Umbilical cord (tissue), 2 donors: ENCODE data around the gene ZFYVE27. TPM values are rescaled to one million over a fixed set of nuclear protein-coding genes. Genes with fewer than 3 reads are reported as not detected.

Experiments
- DNase-seq: peaks from one replicate; pipeline ENCODE4 v3.0.0-alpha.2; 2015; ENCODE audit warnings: low spot score
- total RNA-seq: library from RNA; depleted of rRNA; stranded (reverse); fragments of >200 nt; gene quantifications from one replicate; pipeline ENCODE4 v1.2.3, GENCODE V29; 2014; ENCODE audit warnings: low replicate concordance; ENCODE audit not compliant: insufficient read depth

Gene ZFYVE27
- total RNA-seq, 1 donor from 2014 or later = 11.6 TPM

GRCh38 chr10:97768322-97769315 is 31.7 kb downstream of the ZFYVE27 start:
- DNase-seq = no peak

- DNase-seq = no peak
These were observed 33.3 kb downstream of the ZFYVE27 start for GRCh38 chr10:97770255-97770654.

DNA sequence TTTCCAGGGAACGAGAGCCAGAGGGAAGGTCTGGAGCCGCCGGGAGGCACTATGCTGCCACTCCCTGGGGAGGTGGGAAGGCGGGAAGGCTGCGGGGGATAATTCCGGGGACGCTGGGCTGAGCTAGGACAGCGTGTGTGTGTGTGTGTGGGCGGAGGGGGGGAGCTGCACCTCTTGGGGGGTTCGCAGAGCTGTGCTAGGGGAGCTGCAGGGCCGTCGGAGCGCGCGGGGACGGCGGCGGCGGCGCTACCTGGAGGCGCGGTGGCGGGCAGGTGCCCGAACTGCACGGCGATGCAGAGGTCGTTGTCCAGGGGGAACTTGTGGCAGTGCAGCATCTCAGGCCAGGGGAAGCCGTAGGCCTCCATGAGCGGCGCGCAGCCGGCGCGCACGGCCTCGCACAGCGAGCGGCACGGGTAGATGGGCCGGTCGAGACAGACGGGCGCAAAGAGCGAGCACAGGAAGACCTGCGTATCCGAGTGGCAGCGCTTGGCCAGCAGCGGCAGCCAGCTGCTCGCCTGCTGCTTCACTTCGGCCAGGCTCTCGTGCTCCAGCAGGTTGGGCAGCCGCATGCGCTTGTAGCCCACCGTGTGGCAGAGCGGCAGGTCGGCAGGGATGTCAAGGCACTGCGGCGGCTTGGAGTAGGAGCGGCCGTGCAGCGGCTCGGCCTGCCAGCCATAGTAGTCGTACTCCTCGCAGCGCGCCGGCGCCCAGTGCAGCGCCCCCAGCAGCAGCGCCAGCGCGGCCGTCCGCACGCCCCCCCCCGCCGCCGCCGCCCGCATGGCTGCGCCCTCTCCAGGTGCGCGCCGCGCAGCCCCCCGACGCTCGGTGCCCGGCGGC is 34.3 kb downstream of the ZFYVE27 start:
- DNase-seq = no peak

DNA sequence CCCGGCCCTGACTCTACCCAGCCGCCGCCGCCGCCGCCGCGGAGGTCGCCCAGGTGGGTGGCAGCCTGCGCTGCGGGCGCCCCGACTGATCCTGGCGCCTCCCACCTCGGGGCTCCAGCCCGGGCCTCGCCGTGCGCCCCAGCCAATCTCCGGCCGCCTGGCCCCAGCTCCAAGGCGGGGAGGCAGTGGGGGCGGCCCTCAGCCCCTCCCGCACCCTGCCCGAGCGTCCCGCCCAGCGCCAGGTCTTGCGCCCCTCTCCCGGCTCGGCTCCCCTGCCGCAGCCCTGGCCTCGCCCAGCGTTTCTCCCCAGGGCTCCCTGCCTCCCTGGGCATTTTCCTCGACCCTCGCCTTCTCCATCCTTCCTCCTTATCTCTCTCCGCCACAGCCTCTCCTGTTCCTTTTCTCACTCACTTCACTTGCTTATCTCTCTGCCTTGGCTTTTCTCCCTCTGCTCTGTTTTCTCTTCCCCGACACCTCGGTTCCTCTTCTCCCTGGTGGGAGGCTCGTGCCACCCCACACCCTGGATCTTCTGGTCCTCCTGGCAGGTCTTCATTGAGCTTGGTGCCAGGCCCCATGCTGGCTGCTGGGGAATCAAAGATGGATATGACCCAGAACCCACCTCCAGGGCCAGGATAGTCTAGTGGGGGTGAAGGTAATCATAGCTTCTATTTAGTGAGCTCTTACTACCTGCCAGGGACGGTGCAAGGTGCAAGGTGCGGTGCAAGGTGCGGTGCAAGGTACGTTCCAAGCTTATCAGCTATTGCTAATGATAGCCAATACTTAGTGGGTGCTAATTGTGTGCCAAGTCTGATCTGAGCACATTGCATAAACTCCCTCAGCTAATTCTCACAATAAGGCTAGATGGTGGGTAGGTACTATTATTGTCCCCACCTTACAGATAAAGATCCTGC is 35.2 kb downstream of the ZFYVE27 start, which contains the start of gene SFRP5:
Gene SFRP5, minus strand, starts transcription at position 87 of the 911 bp plus-strand sequence. CDS start 166 bp downstream, outside the sequence.
- peak; percentile 24 for DNase-seq

DNA sequence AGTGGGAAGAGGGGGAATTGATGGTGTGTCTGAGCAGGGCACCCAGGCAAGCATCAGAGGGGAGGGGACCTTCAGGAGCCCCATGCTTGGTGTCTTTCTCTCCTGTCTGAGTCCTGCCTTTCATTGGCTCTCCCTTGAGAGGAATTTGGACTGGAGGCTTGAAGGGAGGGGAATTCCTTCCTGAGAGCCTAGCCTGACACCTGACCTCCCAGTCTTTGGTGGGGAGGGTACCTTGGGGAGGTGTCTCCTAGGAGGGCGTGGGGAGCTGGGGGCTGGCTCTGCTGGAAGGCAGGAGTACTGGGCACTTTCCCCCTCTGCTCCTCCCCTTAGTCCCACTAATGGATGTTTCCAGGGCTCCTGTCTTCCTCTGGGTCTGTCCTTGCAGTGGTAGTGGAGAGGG is 36.2 kb downstream of the ZFYVE27 start:
- DNase-seq = no peak

- no peak for DNase-seq
These were observed 37.9 kb downstream of the ZFYVE27 start for GRCh38 chr10:97774811-97775294.

DNA sequence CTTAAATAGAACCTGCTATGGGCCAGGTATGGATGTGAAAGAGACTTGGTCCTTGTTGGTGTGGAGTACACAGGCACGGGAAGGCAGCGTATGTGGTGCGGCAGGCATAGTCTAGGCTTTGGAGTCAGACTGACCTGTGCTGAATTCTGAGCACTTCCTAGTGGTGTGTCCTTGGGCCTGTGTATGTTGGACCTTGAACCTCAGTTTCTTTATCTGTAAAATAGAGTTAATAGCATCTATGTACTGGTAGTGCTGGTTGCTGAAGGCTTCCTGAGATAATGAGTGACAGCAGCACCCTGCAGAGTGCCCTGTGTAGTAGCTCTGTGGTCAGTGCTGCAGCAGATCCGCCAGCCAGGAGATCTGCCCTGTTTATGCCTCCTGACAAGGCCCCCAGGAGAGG is 40.2 kb downstream of the ZFYVE27 start:
- no peak for DNase-seq

DNA sequence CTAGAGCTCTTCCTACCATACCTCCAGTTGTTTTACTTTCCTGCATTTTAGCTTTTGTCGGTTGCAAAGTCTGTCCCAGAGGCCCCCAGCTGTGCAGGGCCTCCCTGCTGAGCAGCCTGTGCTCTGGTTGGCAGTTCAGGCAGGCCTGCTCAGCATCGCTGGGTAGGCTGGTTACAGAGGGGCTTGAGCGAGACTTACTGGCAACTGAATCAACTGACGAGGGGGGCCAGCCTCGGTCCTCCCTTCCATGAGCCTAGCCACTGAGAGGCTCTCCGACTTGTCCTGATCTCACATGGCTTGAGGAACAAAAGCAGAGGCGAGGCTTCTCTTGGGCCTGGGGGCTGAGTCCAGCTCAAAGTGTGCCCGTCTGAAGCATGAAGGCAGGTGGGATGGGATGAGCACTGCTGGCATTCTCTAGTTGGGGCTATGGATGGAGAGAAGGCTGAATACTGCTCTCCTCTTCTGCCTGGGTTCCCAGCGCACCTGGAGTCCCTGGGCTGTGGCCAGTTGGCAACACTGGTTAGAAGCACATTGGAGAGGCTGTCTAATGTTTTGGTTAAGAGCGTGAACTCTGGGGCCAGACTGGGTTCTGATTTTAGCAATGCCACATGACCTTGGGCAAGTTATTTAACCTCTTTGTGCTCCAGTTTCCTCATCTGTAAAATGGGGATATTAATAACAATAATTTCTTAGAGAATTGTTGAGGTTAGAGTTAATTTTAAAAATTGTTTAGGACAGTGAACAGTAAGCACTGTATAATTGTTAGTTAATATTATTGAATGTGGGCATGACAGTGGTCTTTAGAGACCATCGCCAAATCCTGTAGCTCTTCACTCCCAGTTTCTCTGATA is 41.7 kb downstream of the ZFYVE27 start:
- DNase-seq = no peak

- no peak for DNase-seq
These were observed 42.6 kb downstream of the ZFYVE27 start for GRCh38 chr10:97779492-97779891.

DNA sequence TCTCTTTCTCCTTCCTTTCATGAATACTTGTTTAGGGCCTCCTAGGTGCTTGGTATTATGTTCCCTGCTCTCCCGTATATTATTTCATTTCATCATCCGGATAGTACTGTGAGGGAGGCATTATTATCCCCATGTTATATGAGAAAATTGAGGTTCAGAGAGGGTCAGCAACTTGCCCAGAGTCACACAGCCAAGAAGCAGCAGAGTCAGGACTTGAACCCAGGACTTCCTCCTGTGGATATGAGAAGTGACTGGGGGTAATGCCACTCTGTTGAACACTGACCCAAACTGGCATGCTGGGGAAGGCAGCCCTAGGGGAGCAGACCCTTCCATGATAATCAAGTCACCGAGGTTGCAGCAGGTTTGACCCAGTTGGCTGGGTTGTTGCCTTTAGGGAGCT is 43.0 kb downstream of the ZFYVE27 start:
- DNase-seq = no peak

DNA sequence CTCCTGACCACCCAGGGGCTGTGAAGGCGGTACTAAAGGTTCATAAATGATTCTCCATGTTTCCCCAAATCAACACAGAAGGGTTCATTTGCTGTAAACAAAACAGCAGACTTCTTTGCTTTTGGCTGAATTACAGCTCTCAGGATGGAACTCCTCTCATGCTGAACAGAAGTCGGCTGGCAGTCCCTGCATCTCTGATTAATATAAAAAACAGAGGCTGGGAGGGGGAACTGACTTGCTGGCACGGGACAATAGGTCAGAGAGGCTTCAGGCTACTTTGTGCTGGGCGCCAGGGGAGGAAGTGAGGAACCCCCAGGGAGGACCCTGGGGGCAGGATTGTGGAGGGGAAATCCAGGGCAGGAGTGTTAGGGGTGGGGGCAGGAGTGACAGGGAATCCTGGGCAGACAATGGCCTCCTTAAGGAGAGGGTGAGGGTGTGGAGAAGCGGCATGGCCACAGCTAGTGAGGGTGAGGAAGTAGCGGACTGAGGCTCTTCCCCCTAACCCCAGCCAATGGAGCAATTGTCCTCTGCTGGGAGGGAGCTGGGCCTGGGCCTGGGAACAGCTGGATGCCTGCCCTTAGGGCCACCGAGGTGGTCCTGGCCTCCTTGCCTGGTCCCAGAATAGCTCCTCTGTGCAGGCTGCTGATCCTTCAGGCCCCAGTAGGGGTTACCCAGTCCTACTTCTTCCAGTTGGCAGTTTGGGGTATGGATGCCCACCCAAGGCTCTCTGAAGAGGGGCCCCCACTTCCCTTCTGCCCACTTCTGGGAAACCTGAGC is 44.1 kb downstream of the ZFYVE27 start:
- no peak for DNase-seq

GRCh38 chr10:97781618-97782331 is 44.8 kb downstream of the ZFYVE27 start:
- no peak for DNase-seq

- no peak for DNase-seq
These were observed 45.7 kb downstream of the ZFYVE27 start for GRCh38 chr10:97782455-97783228.

GRCh38 chr10:97784200-97784810 is 47.4 kb downstream of the ZFYVE27 start:
- DNase-seq = no peak

DNA sequence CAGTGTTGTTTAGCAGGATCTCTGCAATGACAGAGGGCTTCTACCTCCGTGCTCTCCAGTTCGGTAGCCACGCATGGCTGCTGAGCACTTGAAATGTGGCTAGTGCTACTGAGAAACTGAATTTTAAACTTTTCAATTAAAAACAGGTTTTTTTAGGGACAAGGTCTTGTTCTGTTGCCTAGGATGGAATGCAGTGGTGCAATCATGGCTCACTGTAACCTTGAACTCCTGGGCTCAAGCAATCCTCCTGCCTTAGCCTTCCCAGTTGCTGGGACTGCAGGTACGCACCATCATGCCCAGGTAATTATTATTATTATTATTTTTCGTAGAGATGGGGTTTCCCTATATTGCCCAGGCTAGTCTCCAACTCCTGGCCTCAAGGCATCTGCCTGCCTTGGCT is 48.3 kb downstream of the ZFYVE27 start:
- no peak for DNase-seq

- no peak for DNase-seq
These were observed 48.8 kb downstream of the ZFYVE27 start for GRCh38 chr10:97785731-97786130.
